ENCODE results near the gene KRTAP10-9.
"Not testable (repeated sequence)": the region's sequence is repeated elsewhere in the genome, so short reads cannot be mapped to it uniquely, and the experiment has no call there.

The KRTAP10-9 gene

DNA sequence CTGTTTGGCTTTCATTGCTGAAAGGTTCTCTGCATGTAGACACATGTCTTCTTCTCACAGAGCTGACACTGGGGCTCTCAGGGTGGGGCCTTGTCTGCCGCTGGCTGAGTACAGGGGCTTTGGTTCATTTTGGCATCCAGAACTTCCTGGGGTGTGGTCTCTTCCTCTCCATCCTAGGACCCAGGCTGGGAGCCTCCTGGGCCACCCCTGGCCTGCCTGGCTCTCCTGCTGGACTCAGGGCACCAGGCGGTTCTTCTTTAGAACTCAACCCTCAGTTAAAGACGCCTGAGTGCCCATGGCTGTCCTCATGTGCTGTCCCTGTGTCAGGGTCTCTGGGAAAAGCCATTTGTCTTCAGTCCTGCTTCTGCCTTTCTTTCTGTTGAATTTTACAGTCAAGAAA lies 41.0 kb upstream of the KRTAP10-9 start:
- 91 to 95% methylated on average over 3 of the region's 3 CpGs for WGBS, 2 experiments
- Histone ChIP-seq H3K4me3 (ENCODE audit: insufficient read depth, low read depth, low read length) (no peak overlapping the region), H3K27ac (ENCODE audit: insufficient read depth, low read depth, low read length, poor library complexity, severe bottlenecking) (no peak overlapping the region), H3K27me3 (ENCODE audit: control insufficient read depth, insufficient read depth, low read length, poor library complexity, severe bottlenecking) (no peaks in the 10 kb centered on the region), H3K4me1 (ENCODE audit: control insufficient read depth, insufficient read depth, low read length) (peaks cover 4% of the 10 kb centered on the region), H3K36me3 (ENCODE audit: control insufficient read depth, insufficient read depth, low read length) (no peaks in the 10 kb centered on the region), H3K9me3 (ENCODE audit: control insufficient read depth, low read length) (no peaks in the 10 kb centered on the region)

- peaks cover 13% of the 10 kb centered on the region for H3K4me1 ChIP-seq (ENCODE audit: control insufficient read depth, insufficient read depth, low read length)
- WGBS, 2 experiments = 95 to 98% methylated on average over 2 of the region's 2 CpGs
These were observed 37.8 kb upstream of the KRTAP10-9 start for GRCh38 chr21:44589094-44589493.

GRCh38 chr21:44589586-44590305 lies 37.1 kb upstream of the KRTAP10-9 start:
- Histone ChIP-seq H3K4me3 (ENCODE audit: insufficient read depth, low read depth, low read length) (no peak overlapping the region), H3K36me3 (ENCODE audit: control insufficient read depth, insufficient read depth, low read length) (no peaks in the 10 kb centered on the region), H3K27ac (ENCODE audit: insufficient read depth, low read depth, low read length, poor library complexity, severe bottlenecking) (no peak overlapping the region), H3K9me3 (ENCODE audit: control insufficient read depth, low read length) (no peaks in the 10 kb centered on the region), H3K27me3 (ENCODE audit: control insufficient read depth, insufficient read depth, low read length, poor library complexity, severe bottlenecking) (no peaks in the 10 kb centered on the region), H3K4me1 (ENCODE audit: control insufficient read depth, insufficient read depth, low read length) (peaks cover 12% of the 10 kb centered on the region)
- 93% methylated on average over 24 of the region's 24 CpGs for WGBS, 2 experiments

More at GRCh38 chr21:44589094-44589493, 37.8 kb upstream of the KRTAP10-9 start:
- Histone ChIP-seq H3K4me3 (ENCODE audit: insufficient read depth, low read depth, low read length) (no peak overlapping the region), H3K9me3 (ENCODE audit: control insufficient read depth, low read length) (no peaks in the 10 kb centered on the region), H3K27me3 (ENCODE audit: control insufficient read depth, insufficient read depth, low read length, poor library complexity, severe bottlenecking) (no peaks in the 10 kb centered on the region), H3K36me3 (ENCODE audit: control insufficient read depth, insufficient read depth, low read length) (no peaks in the 10 kb centered on the region), H3K27ac (ENCODE audit: insufficient read depth, low read depth, low read length, poor library complexity, severe bottlenecking) (no peak overlapping the region)

DNA sequence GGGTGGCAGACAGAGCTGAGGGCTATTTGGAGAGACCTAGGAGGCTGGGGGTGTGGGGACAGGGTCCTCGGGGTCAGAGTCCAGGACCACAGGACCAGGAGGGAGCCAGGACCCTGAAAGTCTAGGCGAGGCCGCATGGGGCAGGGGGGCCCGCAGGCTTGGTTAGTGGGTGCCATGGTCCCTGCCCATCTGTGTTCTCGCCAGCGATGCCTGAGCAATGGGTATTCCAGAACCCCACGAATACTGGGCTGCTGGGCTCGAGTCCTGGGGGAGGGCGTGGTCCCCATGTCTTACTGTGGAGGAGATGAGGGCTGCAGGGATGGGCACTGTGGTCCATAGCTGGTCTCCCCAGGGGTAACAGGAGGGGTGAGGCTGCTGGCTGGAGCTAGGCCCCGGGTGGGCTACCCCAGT lies 36.6 kb upstream of the KRTAP10-9 start:
- Histone ChIP-seq H3K27ac (ENCODE audit: insufficient read depth, low read depth, low read length, poor library complexity, severe bottlenecking) (no peak overlapping the region), H3K4me1 (ENCODE audit: control insufficient read depth, insufficient read depth, low read length) (peaks cover 12% of the 10 kb centered on the region), H3K36me3 (ENCODE audit: control insufficient read depth, insufficient read depth, low read length) (no peaks in the 10 kb centered on the region), H3K9me3 (ENCODE audit: control insufficient read depth, low read length) (no peaks in the 10 kb centered on the region), H3K4me3 (ENCODE audit: insufficient read depth, low read depth, low read length) (no peak overlapping the region), H3K27me3 (ENCODE audit: control insufficient read depth, insufficient read depth, low read length, poor library complexity, severe bottlenecking) (no peaks in the 10 kb centered on the region)
- 93 to 94% methylated on average over 10 of the region's 10 CpGs for WGBS, 2 experiments

DNA sequence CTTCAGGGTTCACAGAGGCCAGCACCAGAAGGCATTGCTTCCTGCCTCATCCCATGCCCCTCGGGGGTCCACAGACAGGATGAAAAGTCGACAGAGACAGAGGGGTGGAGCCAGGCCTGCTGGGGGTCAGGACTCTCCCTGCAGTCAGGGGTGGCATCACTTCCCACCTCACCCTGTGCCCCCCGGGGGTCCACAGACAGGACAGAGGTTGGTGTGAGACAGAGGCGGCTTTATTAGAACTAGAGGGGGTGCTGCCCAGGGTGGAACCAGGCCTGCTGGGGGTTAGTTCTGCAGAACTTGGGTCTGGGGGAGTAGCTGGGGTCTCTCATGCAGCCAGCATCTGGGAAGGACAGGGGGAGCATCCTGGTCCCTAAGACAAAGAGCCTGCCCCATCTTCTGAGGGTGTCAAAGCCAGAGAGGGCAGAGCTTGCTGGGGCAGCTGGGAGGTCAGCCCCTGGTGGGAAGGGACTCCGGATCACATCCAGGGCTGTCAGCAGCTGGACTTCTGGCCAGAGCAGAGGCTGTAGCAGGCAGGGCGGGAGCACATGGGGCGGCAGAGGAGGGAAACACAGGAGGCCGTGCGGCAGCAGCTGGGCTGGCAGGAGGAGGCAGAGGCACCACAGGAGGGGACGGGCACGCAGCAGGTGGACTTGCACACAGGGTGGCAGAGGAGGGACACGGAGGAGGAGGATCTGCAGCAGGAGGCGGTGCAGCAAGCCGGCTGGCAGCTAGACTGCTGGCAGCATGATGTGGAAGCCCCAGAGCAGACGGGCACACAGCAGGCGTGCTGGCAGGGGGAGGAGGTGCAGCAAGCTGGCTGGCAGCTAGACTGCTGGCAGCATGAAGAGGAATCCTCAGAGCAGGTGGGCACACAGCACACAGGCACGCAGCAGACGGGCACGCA lies 35.7 kb upstream of the KRTAP10-9 start:
- not testable (repeated sequence) for H3K4me3 ChIP-seq (ENCODE audit: insufficient read depth, low read depth, low read length); H3K9me3 ChIP-seq (ENCODE audit: control insufficient read depth, low read length); H3K36me3 ChIP-seq (ENCODE audit: control insufficient read depth, insufficient read depth, low read length); H3K27me3 ChIP-seq (ENCODE audit: control insufficient read depth, insufficient read depth, low read length, poor library complexity, severe bottlenecking); H3K27ac ChIP-seq (ENCODE audit: insufficient read depth, low read depth, low read length, poor library complexity, severe bottlenecking)
- peaks cover 12% of the 10 kb centered on the region for H3K4me1 ChIP-seq (ENCODE audit: control insufficient read depth, insufficient read depth, low read length)
- WGBS, 2 experiments = 83 to 87% methylated on average over 16 to 18 of the region's 19 CpGs

- peaks cover 12% of the 10 kb centered on the region for H3K4me1 ChIP-seq (ENCODE audit: control insufficient read depth, insufficient read depth, low read length)
- not testable (repeated sequence) for H3K36me3 ChIP-seq (ENCODE audit: control insufficient read depth, insufficient read depth, low read length); H3K4me3 ChIP-seq (ENCODE audit: insufficient read depth, low read depth, low read length); H3K9me3 ChIP-seq (ENCODE audit: control insufficient read depth, low read length); H3K27ac ChIP-seq (ENCODE audit: insufficient read depth, low read depth, low read length, poor library complexity, severe bottlenecking); H3K27me3 ChIP-seq (ENCODE audit: control insufficient read depth, insufficient read depth, low read length, poor library complexity, severe bottlenecking)
- WGBS, 2 experiments = 96 to 100% methylated on average over 2 of the region's 4 CpGs
These were observed 35.1 kb upstream of the KRTAP10-9 start for GRCh38 chr21:44591801-44592130.

DNA sequence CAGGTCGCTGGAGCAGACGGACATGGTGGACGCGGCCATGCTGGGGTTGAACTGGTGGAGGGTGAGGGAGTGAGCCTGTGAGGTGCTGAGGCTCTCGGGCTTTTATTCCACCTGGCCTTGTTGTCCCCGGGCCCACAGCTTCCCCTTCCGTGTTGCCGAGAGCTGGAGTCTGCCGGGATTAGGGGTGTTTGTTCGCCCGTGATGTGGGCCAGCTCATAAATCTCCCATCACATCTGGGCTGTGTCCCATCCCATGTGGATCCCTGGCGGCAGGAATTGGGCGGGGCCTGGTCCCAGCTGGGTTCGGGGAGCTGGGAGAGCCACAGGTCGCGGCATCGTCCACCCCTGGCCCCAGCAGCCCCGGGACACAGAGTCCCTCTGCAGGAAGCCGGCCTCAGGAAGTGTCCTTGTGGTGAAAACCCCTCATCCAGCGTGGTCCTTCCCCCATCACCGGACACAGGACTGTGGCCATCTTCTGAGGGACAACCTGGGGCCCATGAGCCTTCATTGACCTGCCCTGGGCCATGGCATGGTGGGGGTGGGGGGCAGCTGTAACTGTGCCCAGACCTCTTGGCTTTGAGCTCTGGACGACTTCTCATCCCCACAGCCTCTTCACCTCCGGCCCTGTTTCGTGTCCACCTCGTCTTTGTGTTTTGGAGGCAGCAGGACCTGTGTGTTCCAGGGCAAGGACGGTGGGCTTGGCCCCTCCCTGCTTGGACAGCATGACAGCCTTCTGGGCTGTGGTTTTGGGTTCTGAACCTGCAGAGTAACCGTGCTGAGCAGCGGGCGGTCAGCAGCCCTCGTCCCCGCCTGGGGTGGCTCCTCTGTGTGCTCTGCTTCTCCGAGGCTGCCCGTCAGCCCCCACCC lies 34.2 kb upstream of the KRTAP10-9 start, which contains the start of gene KRTAP10-6:
Gene KRTAP10-6 (minus strand): TSS at position 60 of the 866 bp plus-strand sequence. CDS start 21 bp downstream, at position 39.
- no peak within 1 kb of the TSS for H3K27ac ChIP-seq (ENCODE audit: insufficient read depth, low read depth, low read length, poor library complexity, severe bottlenecking)
- WGBS, 2 experiments = 88% methylated on average over 33 of the region's 33 CpGs
- peaks cover 12% of the 10 kb centered on the region for H3K4me1 ChIP-seq (ENCODE audit: control insufficient read depth, insufficient read depth, low read length)
- H3K4me3 ChIP-seq (ENCODE audit: insufficient read depth, low read depth, low read length) = no peak within 1 kb of the TSS
- no peaks in the 10 kb centered on the region for H3K9me3 ChIP-seq (ENCODE audit: control insufficient read depth, low read length)
- no peaks in the 10 kb centered on the region for H3K36me3 ChIP-seq (ENCODE audit: control insufficient read depth, insufficient read depth, low read length)
- no peaks in the 10 kb centered on the region for H3K27me3 ChIP-seq (ENCODE audit: control insufficient read depth, insufficient read depth, low read length, poor library complexity, severe bottlenecking)

- Histone ChIP-seq H3K9me3 (ENCODE audit: control insufficient read depth, low read length) (no peaks in the 10 kb centered on the region), H3K36me3 (ENCODE audit: control insufficient read depth, insufficient read depth, low read length) (no peaks in the 10 kb centered on the region), H3K27me3 (ENCODE audit: control insufficient read depth, insufficient read depth, low read length, poor library complexity, severe bottlenecking) (no peaks in the 10 kb centered on the region), H3K27ac (ENCODE audit: insufficient read depth, low read depth, low read length, poor library complexity, severe bottlenecking) (no peak overlapping the region), H3K4me3 (ENCODE audit: insufficient read depth, low read depth, low read length) (no peak overlapping the region), H3K4me1 (ENCODE audit: control insufficient read depth, insufficient read depth, low read length) (peaks cover 12% of the 10 kb centered on the region)
- 77 to 78% methylated on average over 20 of the region's 20 CpGs for whole genome bisulfite sequencing, 2 experiments
These were observed 33.1 kb upstream of the KRTAP10-9 start for GRCh38 chr21:44593598-44594405.

- 94 to 95% methylated on average over 11 to 12 of the region's 12 CpGs for WGBS, 2 experiments
- Histone ChIP-seq H3K4me1 (ENCODE audit: control insufficient read depth, insufficient read depth, low read length) (peaks cover 12% of the 10 kb centered on the region), H3K4me3 (ENCODE audit: insufficient read depth, low read depth, low read length) (no peak overlapping the region), H3K27me3 (ENCODE audit: control insufficient read depth, insufficient read depth, low read length, poor library complexity, severe bottlenecking) (no peaks in the 10 kb centered on the region), H3K36me3 (ENCODE audit: control insufficient read depth, insufficient read depth, low read length) (no peaks in the 10 kb centered on the region), H3K27ac (ENCODE audit: insufficient read depth, low read depth, low read length, poor library complexity, severe bottlenecking) (no peak overlapping the region), H3K9me3 (ENCODE audit: control insufficient read depth, low read length) (no peaks in the 10 kb centered on the region)
These were observed 32.4 kb upstream of the KRTAP10-9 start for GRCh38 chr21:44594406-44594916.
